Stimulated activated CD8-positive, alpha-beta memory T cell treated with anti-CD3 and anti-CD28 coated beads, Interleukin-15, amount 100 ng/mL, for 24 hours (primary cell): ENCODE data around the gene TREH.
"Not testable (repeated sequence)": the region's sequence is repeated elsewhere in the genome, so short reads cannot be mapped to it uniquely, and the experiment has no call there.

Source experiments
- DNase-seq: peaks from one replicate; pipeline ENCODE4 v3.0.0-alpha.2; 2020; ENCODE audit warnings: low read depth

Gene TREH

DNA sequence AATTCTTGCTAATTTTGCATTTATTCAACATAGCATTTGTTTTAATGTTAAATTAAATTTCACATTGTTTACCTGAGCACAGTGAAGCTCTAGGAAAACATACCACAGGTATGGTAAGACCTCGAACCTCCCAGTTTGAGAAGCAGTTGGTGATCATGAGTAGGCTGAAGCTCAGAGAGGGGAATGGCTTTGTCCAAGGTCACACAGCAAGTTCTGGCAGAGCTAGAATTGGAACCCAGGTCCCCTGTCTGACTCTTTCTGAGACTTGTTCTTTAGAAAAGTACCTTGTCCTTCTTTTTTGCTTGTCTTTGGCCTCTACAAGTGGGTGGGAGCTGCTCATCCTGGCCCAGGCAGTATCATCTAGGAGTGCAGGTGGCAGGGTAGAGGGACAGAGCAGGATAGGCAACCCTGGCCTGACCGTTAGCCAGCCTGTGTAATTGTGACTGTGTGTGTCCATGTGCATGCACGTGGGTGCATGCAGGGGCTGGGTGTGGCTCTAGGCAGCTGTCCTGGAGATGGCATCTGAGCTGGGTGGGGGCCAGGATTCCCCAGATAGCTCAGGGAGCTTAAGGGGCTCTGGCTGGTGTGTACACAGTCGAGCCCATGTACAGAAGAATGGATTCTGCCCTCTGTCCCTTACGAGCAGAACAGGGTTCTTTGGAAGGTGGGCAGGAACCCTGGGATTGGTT, 50.4 kb downstream of the TREH start:
- DNase-seq = no peak

GRCh38 chr11:118628432-118628831, 51.0 kb downstream of the TREH start:
- DNase-seq = no peak

DNA sequence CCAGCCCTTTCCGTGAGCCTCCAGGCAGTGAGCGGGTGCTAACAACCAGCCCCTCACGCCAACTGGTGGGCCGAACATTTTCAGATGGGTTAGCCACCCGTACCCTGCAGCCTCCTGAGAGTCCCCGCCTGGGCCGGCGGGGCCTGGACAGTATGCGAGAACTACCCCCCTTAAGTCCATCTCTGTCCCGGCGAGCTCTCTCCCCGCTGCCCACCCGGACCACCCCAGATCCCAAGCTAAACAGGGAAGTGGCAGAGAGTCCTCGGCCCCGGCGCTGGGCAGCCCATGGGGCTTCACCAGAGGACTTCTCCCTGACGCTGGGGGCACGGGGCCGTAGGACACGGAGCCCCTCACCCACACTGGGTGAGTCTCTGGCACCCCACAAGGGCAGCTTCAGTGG, 51.4 kb downstream of the TREH start:
- no peak for DNase-seq

GRCh38 chr11:118627566-118627965, 51.9 kb downstream of the TREH start:
- no peak for DNase-seq

- no peak for DNase-seq
Observed at GRCh38 chr11:118625976-118626375, 53.5 kb downstream of the TREH start.

DNA sequence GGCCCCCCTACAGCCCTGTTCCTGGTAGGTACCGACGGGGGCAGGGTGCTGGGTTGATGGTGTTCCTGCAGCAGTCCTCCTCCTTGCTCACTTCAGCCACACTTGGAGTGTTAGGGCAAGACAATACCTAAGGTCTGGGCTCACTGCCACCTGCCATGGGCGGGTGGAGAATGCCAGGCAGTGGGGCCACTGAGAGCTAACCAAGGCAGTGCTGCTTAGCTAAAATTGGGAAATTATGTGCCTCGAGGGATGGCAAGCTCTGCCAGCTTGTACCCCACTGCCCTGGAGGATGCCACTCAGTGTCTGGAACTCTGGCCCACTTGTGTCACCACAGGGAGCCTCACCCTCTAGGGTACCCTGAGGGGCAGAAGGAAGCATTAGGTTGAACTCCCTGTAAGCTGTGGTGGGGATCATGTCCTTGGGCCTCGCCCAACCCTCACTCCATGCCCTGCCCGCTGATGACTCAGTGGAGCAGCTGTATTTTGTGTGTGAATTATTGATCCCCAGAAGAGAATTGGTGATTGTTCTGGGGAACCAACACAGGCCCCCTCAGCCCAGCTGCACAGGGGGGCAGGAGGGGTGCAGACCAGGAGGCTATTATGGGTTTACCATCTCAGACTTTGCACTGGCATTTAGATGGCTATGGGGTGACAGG, 54.3 kb downstream of the TREH start:
- DNase-seq = no peak

GRCh38 chr11:118623269-118623655, 56.2 kb downstream of the TREH start:
- DNase-seq = no peak

DNA sequence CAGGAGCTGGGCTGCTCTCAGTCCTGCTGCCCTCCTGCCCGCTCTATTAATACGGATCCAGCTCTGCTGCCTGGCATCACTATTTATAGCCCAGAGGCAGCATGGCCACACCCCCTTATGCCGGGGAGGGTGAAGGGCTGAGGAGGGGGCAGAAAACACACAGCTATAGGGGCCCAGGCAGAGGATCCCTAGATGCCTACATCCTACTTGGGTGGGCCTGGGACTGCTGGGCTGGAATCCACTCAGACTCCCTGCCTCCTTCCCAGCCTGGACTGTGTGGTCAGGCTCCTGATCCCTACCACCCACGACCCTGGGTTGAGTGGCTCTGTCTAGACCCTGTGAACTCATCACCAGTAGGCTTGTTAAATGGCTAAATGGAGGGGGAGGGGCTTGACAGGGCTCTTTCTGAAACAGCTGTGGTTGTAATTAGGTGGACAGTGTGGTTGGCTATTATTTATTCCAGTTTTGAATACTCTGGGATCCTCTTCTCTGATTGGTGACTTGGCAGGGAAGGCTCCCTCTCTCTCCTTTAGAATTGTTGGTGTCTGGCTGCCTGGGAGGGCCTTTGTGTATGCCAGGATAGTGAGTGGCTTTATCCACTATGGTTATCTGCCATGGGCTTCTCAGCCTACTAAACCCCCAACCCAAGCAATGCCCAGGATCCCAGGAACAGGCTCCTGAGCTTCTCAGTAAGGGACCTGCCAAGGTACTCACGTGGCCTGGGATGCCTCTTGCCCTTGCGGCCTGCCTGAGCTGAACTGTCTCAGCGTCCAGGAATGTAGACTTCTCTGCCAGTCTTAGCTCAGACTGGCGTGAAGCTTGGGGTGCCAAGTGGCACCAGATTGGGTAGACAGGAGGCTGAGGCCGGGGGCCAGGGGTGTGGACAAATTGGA, 56.8 kb downstream of the TREH start:
- DNase-seq = no peak

DNA sequence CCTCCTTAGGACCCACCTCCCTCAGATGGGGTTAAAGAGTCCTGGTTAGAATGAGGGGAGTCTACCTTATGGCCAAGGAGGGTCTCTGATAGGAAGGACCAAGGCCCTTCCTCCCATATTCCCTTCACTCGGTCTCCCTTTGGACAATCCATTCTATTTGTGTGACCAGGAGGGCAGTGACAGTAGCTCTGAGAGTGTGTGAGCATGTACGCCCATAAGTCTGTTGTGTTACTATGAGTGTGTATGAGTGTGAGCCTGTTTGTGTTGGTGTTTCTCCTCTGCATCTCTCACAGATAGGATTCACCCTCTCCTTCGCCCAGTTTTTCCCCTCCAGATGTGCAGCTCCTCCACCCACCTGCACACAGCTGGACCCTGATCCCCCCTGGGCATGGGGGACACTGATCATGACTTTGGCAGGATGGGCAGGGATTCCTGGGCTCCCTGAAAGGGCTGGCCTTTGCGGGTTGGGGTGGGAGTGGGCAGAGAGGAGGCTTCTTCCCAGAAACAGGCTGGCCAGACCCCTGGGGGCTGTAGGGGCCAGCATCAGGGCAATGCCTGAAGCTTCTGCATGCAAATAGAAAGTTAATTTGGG, 57.6 kb downstream of the TREH start:
- no peak for DNase-seq

- DNase-seq = no peak
Observed at GRCh38 chr11:118621071-118621783, 58.2 kb downstream of the TREH start.

- DNase-seq = no peak
Observed at GRCh38 chr11:118620529-118621070, 58.9 kb downstream of the TREH start.

- DNase-seq = no peak
Observed at GRCh38 chr11:118619444-118620197, 59.8 kb downstream of the TREH start.

GRCh38 chr11:118618991-118619375, 60.5 kb downstream of the TREH start:
- DNase-seq = no peak

DNA sequence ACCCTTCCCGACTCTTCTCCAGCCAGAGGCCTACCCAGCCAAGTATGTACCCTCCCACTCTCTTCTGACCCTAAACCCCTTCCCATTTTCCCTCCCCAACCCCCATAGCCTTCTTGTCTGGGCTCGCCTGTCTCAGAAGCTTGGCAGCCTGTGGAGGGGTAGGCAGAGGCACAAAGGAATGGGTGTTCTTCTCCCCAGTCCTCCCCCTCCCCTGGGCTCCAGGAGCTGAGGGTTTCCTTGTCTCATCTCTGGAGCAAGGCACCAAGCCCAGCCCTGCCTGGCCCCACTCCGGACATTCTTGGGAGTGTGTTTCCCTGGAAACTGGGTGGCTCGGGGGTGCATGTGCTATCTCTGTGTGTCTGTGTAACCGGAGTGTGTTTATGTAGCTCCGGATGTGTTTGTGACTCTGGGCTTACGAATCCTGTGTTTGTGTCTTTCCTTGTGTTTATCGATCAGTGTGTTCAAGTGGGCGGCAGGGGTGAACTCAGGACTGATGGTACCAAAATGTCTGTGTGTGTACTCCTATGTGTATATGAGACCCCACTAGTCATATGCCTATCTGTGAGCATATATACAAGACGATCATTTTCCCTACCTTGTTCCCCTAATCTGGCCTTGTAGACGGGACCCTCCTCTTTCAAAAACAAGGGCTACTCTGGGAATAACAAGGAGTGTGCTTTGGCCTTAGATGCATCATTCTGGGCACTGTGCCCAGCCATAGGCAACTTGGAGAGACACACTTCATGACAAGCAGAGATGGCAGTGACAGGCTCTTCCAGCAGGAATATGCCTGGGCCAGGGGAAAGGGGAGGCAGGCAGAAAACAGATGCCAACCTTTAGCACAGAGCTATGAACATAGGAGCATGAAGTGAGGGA, 61.1 kb downstream of the TREH start:
- no peak for DNase-seq

DNA sequence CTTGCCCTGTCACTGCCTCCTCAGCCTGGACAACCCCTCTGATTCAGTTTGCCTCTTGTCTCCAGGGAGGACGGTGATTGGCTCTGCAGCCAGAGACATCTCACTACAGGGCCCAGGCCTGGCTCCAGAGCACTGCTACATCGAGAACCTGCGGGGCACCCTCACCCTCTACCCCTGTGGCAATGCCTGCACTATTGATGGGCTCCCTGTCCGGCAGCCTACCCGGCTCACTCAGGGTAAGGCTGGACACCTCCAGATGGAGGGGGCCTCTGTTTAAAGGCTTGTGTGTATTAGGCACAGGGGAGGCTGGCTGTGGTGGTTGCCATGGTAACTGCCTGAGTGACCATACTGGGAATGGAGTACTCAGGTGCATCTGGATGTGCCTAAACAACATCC, 63.5 kb downstream of the TREH start:
- no peak for DNase-seq

DNA sequence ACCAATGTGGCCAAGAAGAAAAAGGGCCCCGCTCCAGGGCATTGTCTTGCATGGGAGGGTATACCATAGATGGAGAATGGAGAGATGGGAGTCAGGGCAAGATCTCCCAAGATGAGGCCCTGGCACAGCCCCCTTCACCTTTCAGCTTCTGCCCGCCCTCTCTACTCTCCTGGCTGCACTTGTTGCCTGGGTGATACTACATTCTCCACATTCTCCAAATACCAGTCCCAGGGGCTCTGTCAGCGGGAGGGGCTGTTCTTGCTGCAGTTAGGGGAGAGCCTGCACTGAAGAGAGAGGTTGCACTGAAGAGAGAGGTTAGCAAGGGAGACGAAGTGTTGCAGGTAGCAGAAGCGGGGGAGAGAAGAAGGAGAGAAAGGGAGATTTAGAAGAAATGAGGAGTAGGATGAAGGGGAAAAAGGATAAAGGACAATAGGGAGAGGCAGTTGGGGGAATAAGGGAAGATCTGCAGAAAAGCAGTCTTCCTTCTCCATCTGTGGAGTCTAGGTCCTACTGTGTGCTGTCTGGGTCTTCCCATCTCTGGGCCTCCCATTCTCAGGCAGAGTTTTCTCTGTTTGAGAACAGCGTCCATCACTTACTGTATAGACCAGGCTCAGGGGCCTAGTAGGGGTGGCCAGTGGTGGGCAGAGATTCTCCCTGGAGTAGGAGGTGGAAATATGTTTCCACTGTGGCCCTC, 64.0 kb downstream of the TREH start:
- DNase-seq = no peak

DNA sequence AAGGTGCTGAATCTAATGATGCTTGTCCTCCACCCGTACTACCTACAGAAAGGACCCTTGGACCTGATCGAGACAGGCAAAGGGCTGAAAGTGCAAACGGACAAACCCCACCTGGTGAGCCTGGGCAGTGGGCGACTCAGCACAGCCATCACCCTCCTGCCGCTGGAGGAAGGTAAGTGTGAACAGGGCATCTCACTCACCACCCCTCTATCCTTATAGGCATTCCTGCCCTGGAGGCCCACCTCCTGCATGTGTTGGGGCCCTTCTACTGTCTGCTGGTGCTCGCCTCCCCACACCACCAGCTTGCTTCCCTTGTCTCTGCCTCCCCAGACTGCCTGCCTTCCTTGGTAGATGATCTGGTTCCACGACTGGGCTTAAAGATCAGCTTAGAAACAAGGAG, 64.9 kb downstream of the TREH start:
- DNase-seq = no peak

- no peak for DNase-seq
Observed at GRCh38 chr11:118612378-118612777, 67.1 kb downstream of the TREH start.

- DNase-seq = not testable (repeated sequence)
Observed at GRCh38 chr11:118611433-118611795, 68.0 kb downstream of the TREH start.
